ENCODE measurements around the gene SPDYE16. TPM values are rescaled to one million over a fixed set of nuclear protein-coding genes. Genes with fewer than 3 reads are reported as not detected.
"Not testable (repeated sequence)": the region's sequence is repeated elsewhere in the genome, so short reads cannot be mapped to it uniquely, and the experiment has no call there.

SPDYE16 gene
- total and polyA plus RNA-seq, 10 of the 15 experiments (the other 5 are each of a cell fraction or from before 2014, with no cell fraction given), result 0.04 to 0.92 (median 0.07) TPM; not detected in 1

DNA sequence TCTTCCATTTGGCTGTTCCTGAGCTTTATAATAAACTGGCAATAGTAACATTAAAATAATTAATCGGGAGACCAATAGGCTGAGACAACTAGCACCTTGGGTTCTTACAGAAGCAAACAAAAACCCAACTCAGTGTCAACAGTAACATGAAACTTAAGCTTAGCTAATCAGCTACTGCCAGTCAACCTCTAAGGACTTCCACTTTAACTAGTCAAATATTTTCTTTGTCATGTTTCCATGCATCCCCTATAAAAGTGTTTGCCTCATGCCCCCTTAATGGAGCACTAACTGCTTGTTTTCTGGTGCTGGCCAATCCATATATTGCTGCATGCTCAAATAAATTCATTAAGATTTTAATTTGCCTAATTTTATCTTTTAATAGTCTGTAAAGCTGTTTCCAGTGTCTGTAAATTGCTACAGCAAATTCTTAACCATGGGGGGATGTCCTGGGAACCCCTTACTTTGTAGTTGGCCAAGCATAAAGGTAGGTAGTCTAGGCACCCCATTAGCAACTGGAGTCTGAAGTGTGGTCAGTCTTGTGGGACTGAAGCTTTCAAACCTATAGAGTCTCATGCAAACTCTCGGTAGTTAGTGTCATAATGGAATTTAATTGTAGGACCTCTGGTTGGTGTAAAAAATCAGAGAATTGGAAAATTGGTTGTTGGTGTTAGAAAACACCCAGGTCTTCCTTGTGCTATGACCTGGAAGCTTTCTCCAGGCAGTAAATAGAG is 43.7 kb upstream of the SPDYE16 start:
- FAIRE-seq; H3K79me2 ChIP-seq (ENCODE audit: control insufficient read depth, insufficient read depth, low read length); H3K36me3 ChIP-seq (ENCODE audit: control insufficient read depth in 2 of 2, insufficient read depth in 2 of 2, low read length in 1 of 2); DNase-seq (ENCODE audit: low read depth, low spot score); H3K9me3 ChIP-seq (replicated peaks; ENCODE audit: control insufficient read depth, insufficient read depth, low read length); RAD21 ChIA-PET (ENCODE audit: unreplicated experiment); H3K27ac ChIP-seq (ENCODE audit: control insufficient read depth, insufficient read depth); H3K4me1 ChIP-seq (ENCODE audit: control insufficient read depth, insufficient read depth, low read length); POLR2A ChIA-PET; SMC1A ChIA-PET (ENCODE audit: uncharacterized antibody, unreplicated experiment); H3K27me3 ChIP-seq (replicated peaks in 1 of 2; ENCODE audit: control insufficient read depth in 2 of 2, insufficient read depth in 2 of 2, low read length in 1 of 2); H2AFZ ChIP-seq (ENCODE audit: control insufficient read depth, low read depth, low read length); in situ Hi-C loops (cut with MboI); BruUV-seq (replicated peaks); H3K9ac ChIP-seq (ENCODE audit: control insufficient read depth, insufficient read depth, low read length); H3K4me3 ChIP-seq; H4K20me1 ChIP-seq (ENCODE audit: control insufficient read depth, insufficient read depth); intact Hi-C loops (cut with micrococcal nuclease; ENCODE audit: unreplicated experiment); CTCF ChIA-PET: not testable (repeated sequence)
- WGBS (ENCODE audit: insufficient coverage, insufficient replicate concordance, low lambda C conversion rate, missing lambda C conversion rate), result 50% methylated on average over 2 of the region's 2 CpGs
- 0 out of 3 replicates have a peak, but pooled peaks have one; percentile 21 for ATAC-seq
- peak overlapping the region; percentile 42; the same call in 1 of the 2 replicates for H3K4me2 ChIP-seq (ENCODE audit: control insufficient read depth, insufficient read depth)

DNA sequence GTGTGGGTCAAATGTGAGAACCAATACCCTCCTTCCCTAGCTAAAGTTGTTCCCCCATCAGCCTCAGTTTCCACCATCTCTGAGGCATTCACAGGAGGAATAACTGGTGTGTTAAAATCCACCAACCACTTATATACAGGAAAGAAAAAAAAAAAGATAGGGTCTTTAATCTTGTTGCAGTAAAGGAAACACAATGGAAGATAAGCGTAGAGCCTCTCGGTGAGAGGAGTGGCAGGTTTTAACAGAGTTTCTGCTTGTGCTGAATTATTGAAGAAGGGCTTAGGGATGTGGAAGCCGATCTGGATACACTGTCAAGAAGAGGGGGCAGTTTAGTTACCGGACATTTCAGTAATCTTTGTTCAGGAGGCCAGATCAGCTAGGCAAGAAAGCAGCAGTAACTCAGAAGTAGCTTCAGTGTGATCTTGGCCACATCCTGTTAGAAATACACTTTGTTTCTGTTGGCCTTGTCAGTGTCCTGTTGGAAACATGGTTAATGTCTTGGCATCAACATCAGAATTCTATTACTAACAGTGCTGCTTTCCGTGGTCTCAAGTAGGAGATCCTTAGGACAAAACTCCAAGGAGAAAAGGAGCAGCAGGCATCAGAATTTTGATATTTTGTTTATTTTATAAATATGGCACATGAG is 40.7 kb upstream of the SPDYE16 start:
- H3K4me3 ChIP-seq; in situ Hi-C loops (cut with MboI); H3K79me2 ChIP-seq (ENCODE audit: control insufficient read depth, insufficient read depth, low read length); H3K36me3 ChIP-seq (ENCODE audit: control insufficient read depth in 2 of 2, insufficient read depth in 2 of 2, low read length in 1 of 2); RAD21 ChIA-PET (ENCODE audit: unreplicated experiment); ATAC-seq; H3K27ac ChIP-seq (ENCODE audit: control insufficient read depth, insufficient read depth); H2AFZ ChIP-seq (ENCODE audit: control insufficient read depth, low read depth, low read length); CTCF ChIA-PET; H3K9me3 ChIP-seq (replicated peaks; ENCODE audit: control insufficient read depth, insufficient read depth, low read length); H3K27me3 ChIP-seq (replicated peaks in 1 of 2; ENCODE audit: control insufficient read depth in 2 of 2, insufficient read depth in 2 of 2, low read length in 1 of 2); H4K20me1 ChIP-seq (ENCODE audit: control insufficient read depth, insufficient read depth); H3K9ac ChIP-seq (ENCODE audit: control insufficient read depth, insufficient read depth, low read length); POLR2A ChIA-PET; DNase-seq (ENCODE audit: low read depth, low spot score); intact Hi-C loops (cut with micrococcal nuclease; ENCODE audit: unreplicated experiment); H3K4me1 ChIP-seq (ENCODE audit: control insufficient read depth, insufficient read depth, low read length); SMC1A ChIA-PET (ENCODE audit: uncharacterized antibody, unreplicated experiment); H3K4me2 ChIP-seq (ENCODE audit: control insufficient read depth, insufficient read depth); BruUV-seq (replicated peaks): not testable (repeated sequence)
- WGBS (ENCODE audit: insufficient coverage, insufficient replicate concordance, low lambda C conversion rate, missing lambda C conversion rate), result 100% methylated on average over 5 of the region's 5 CpGs
- FAIRE-seq, result peak; percentile 47

DNA sequence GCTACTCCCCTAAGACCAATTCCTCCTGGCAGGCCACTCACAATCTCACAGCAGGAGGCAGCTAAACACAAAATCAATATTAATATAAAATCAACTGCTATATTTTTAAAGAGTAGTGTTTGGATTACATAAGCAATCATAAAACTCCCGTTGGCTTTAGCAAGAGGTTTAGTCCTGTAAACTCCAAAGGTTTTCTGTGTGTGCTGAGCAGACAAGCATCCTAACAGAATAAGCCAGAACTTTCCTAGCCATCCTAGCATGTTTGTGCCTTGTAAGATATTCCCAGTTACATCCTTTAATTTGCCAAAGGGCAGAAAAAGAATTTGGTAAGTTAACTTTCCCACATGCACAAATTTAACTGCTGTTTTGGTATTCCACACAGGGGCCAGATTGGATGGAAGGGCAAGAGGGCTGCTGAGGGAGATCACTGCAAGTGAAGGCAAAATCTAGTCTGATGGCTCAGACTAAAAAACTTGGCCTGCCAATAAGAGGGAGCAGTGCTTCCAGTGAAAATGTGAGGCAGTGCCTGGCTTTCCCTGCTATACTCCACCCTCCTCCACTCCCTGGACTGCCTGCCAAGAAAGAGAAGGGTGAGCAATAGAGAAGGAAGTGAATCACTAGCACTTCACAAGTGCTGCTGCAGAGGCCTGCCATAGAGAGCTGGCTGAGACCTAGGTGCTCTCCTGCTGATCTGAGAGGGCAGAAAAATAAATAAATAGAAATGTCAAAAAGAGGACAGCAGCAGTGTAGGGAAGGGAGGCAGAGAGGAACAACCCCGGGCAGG is 39.9 kb upstream of the SPDYE16 start:
- H3K79me2 ChIP-seq (ENCODE audit: control insufficient read depth, insufficient read depth, low read length); H4K20me1 ChIP-seq (ENCODE audit: control insufficient read depth, insufficient read depth); H3K4me1 ChIP-seq (ENCODE audit: control insufficient read depth, insufficient read depth, low read length); in situ Hi-C loops (cut with MboI); H2AFZ ChIP-seq (ENCODE audit: control insufficient read depth, low read depth, low read length); BruUV-seq (replicated peaks); H3K4me3 ChIP-seq; H3K9me3 ChIP-seq (replicated peaks; ENCODE audit: control insufficient read depth, insufficient read depth, low read length); H3K27me3 ChIP-seq (replicated peaks in 1 of 2; ENCODE audit: control insufficient read depth in 2 of 2, insufficient read depth in 2 of 2, low read length in 1 of 2); H3K27ac ChIP-seq (ENCODE audit: control insufficient read depth, insufficient read depth); POLR2A ChIA-PET; SMC1A ChIA-PET (ENCODE audit: uncharacterized antibody, unreplicated experiment); H3K4me2 ChIP-seq (ENCODE audit: control insufficient read depth, insufficient read depth); H3K9ac ChIP-seq (ENCODE audit: control insufficient read depth, insufficient read depth, low read length); CTCF ChIA-PET; FAIRE-seq; DNase-seq (ENCODE audit: low read depth, low spot score); RAD21 ChIA-PET (ENCODE audit: unreplicated experiment); H3K36me3 ChIP-seq (ENCODE audit: control insufficient read depth in 2 of 2, insufficient read depth in 2 of 2, low read length in 1 of 2); intact Hi-C loops (cut with micrococcal nuclease; ENCODE audit: unreplicated experiment): not testable (repeated sequence)
- 100% methylated on average over 1 of the region's 2 CpGs for WGBS (ENCODE audit: insufficient coverage, insufficient replicate concordance, low lambda C conversion rate, missing lambda C conversion rate)
- peak; percentile 35; the same call in 2 of the 3 replicates for ATAC-seq

All from GM12878 (cell line).